Hepatocyte (in vitro differentiated cells): ENCODE results near the gene PPP5C.

Experiments
- EZH2 ChIP-seq: fragments of 200-600 bp; sonication (generic); IDR thresholded peaks from 2 replicates; pipeline ENCODE4 v1.6.1; 2016; ENCODE audit warnings: antibody characterized with exemption, mild to moderate bottlenecking, borderline replicate concordance
- TF ChIP-seq, protein P1 (sequence below): fragments of 200-600 bp; sonication (generic); IDR thresholded peaks from 2 replicates; pipeline ENCODE4 v1.5.1; 2016; ENCODE audit warnings: antibody characterized with exemption, mild to moderate bottlenecking; ENCODE audit not compliant: poor library complexity

DNA sequence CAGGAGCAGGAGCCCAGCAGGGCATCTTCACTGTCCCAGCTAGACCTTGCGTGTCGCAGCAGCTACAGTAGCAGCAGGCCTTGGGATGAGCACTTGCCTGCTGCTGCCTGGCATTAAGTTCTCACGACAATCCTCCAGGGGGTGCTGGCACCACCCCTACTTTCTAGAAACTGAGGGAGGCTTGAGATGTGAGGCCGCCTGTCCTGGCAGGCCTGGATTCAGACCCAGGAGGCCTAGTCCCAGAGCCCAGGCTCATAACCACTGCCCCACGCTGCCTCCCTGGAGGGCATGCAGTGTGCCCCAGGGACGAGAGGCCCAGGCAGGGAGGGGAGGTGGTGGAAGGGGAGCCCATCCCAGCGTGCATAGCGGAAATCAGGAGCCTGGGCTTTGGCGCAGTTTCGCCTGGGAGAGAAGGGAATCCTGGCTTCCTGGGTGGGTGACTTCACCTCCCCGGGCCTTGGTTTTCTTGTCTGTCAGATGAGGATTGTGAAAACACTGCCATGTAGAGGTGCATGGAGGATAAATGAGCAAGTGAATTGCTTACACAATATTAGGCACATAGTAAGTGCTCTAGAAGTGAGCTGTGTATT, 26.1 kb downstream of the PPP5C start:
- no peak for TF ChIP-seq EZH2
- TF ChIP-seq, protein P1, sequence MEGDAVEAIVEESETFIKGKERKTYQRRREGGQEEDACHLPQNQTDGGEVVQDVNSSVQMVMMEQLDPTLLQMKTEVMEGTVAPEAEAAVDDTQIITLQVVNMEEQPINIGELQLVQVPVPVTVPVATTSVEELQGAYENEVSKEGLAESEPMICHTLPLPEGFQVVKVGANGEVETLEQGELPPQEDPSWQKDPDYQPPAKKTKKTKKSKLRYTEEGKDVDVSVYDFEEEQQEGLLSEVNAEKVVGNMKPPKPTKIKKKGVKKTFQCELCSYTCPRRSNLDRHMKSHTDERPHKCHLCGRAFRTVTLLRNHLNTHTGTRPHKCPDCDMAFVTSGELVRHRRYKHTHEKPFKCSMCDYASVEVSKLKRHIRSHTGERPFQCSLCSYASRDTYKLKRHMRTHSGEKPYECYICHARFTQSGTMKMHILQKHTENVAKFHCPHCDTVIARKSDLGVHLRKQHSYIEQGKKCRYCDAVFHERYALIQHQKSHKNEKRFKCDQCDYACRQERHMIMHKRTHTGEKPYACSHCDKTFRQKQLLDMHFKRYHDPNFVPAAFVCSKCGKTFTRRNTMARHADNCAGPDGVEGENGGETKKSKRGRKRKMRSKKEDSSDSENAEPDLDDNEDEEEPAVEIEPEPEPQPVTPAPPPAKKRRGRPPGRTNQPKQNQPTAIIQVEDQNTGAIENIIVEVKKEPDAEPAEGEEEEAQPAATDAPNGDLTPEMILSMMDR: no peak
